Measurements from ENCODE around the gene ATP8B3. TPM values are rescaled to one million over a fixed set of nuclear protein-coding genes. Genes with fewer than 3 reads are reported as not detected.

ATP8B3 gene
- total and polyA plus RNA-seq, 3 experiments from 2014 or later = 0.97 to 2.4 (median 1.6) TPM

DNA sequence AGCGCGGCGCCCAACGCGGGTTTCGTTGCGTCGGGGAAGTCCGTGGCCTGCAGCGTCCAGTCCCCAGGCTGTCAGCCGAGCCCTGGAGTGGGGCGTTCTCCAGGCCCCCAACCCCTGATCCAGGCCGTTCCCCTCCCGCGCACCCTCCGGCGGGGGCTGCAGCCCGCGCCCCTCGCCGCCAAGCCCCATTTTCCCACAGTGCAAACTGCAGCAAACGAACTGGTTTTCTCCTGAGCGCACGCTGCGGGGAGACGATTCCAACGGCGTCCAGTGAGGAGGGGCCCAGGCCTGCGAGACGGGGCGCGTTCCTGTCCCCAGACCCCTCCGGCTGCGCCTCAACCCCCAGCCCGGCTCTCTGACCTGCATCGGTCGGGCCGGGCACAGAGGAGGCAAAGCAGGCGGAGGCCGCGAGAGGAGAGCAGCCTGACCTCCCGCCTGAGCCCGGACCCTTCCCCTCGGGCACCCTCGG, 63.2 kb downstream of the ATP8B3 start:
- no peaks in the 10 kb centered on the region for H3K36me3 ChIP-seq (ENCODE audit: insufficient read depth, low read length)
- H3K4me3 Mint-ChIP-seq = no peak overlapping the region
- H3K9me3 Mint-ChIP-seq = no peaks in the 10 kb centered on the region
- no peaks in the 10 kb centered on the region for H3K36me3 Mint-ChIP-seq
- CTCF ChIA-PET = no interaction called here
- peaks cover 71% of the 10 kb centered on the region for H3K27me3 ChIP-seq (ENCODE audit: insufficient read depth, low read length, poor library complexity, severe bottlenecking)
- H3K4me1 ChIP-seq (ENCODE audit: insufficient read depth, low read length) = peaks cover 31% of the 10 kb centered on the region
- peak overlapping the region; percentile 74 for H3K27ac ChIP-seq (ENCODE audit: low read depth, low read length)
- H3K4me1 Mint-ChIP-seq = peaks cover 11 to 20% (median 11%) of the 10 kb centered on the region in 3 donors
- no peak overlapping the region for H3K4me3 ChIP-seq (ENCODE audit: low read length)
- no peaks in the 10 kb centered on the region for H3K9me3 ChIP-seq (ENCODE audit: low read length)
- POLR2A ChIA-PET = no interaction called here
- H3K27me3 Mint-ChIP-seq = peaks cover 36 to 56% of the 10 kb centered on the region in 2 donors
- no peak overlapping the region for H3K27ac Mint-ChIP-seq
- no peak for DNase-seq

DNA sequence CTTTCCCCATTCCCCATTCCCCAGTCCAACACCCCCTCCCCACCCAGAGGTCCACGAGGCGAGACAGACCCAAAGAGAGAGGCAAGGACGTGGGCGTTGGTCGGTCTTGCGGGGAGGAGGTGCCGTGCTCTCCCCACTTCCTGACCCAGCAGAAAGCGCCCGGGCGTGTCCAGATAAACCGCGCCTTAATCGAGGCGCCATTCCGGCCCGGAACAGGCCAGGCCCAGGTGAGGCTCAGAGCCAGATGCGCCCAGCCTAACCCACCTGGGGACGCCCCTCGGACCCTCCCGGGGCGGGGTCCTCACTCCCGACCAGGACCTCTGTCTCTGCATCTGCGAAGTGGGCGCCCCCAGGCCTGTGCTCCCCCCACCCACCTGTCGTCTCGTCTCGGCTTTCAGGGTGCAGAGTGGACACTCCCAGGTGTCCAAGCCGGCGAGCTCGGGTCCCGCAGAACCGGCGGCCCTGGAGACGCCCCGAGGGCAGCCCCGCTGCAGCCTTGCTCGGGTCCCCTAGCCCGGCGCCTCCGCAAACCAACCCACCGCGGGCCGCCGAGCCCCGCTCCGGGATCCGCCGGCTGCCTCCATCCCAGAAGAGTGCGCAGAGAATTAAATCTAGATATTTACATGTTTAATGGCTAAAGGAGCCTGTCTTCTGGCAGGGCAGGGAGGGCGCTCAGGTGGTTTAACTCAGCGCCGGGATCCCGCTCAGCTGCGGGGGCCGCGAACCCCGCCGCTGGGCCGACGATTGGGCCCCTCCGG, 63.8 kb downstream of the ATP8B3 start:
- Histone ChIP-seq H3K4me3 (ENCODE audit: low read length) (no peak overlapping the region), H3K27me3 (ENCODE audit: insufficient read depth, low read length, poor library complexity, severe bottlenecking) (peaks cover 71% of the 10 kb centered on the region), H3K36me3 (ENCODE audit: insufficient read depth, low read length) (no peaks in the 10 kb centered on the region), H3K9me3 (ENCODE audit: low read length) (no peaks in the 10 kb centered on the region), H3K27ac (ENCODE audit: low read depth, low read length) (peak overlapping the region; percentile 74), H3K4me1 (ENCODE audit: insufficient read depth, low read length) (peaks cover 31% of the 10 kb centered on the region)
- ChIA-PET POLR2A (no interaction called here), CTCF (interaction anchor here (0.6 kb wide), 1 partner anchor 77 kb away, joined by 3 read pairs; no protein-coding TSS in a partner anchor)
- no peak for DNase-seq
- Mint-ChIP-seq H3K4me3 (peak overlapping the region in 6 of 7 donors; percentile 58 to 75 (median 68)), H3K36me3 (no peaks in the 10 kb centered on the region), H3K27me3 (peaks cover 38 to 56% of the 10 kb centered on the region in 2 donors), H3K9me3 (no peaks in the 10 kb centered on the region), H3K27ac (no peak overlapping the region), H3K4me1 (peaks cover 11 to 20% (median 11%) of the 10 kb centered on the region in 3 donors)

DNA sequence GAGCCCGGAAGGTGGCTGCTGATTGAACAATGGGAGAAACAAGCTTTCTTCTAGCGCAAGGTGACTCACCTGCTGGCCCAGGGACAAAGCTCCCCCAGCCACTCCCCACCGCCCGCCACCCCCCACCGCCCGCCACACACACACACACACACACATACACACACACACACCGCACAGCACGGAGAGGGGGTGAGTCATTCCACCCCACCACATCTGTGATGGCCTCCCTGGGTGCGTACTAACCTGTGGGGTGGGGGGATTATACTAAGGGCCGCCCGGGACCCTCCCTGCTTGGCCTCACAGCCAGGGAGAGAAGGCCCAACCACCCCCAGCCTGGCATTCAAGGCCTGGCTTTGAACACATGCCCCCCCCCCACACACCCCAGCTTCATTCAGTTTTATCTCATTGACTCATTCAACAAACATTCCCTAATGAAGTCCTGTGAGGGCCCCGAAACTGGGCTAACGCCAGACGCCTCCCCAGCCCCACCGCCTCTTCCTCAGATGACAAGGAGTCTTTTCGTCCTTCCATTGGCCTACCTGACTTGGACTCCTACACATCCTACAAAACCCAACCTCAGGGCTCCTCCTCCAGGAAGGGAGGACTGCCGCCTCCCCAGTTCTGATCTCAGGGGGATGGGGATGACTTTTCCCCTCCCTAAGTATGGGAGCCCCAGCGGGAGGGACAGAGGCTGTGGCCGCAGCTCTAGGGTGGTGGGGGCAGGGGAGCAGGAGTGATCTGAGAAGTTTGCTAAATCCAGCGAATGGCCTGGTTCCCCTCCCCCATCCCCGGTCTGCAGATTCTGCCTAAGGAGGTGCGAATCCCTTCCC, 64.6 kb downstream of the ATP8B3 start:
- peak overlapping the region in 6 of 7 donors; percentile 58 to 75 (median 68) for H3K4me3 Mint-ChIP-seq
- peaks cover 66% of the 10 kb centered on the region for H3K27me3 ChIP-seq (ENCODE audit: insufficient read depth, low read length, poor library complexity, severe bottlenecking)
- H3K4me3 ChIP-seq (ENCODE audit: low read length) = no peak overlapping the region
- POLR2A ChIA-PET = no interaction called here
- no peaks in the 10 kb centered on the region for H3K9me3 Mint-ChIP-seq
- no peaks in the 10 kb centered on the region for H3K36me3 Mint-ChIP-seq
- no peaks in the 10 kb centered on the region for H3K9me3 ChIP-seq (ENCODE audit: low read length)
- peaks cover 11 to 18% (median 11%) of the 10 kb centered on the region in 3 donors for H3K4me1 Mint-ChIP-seq
- H3K27ac ChIP-seq (ENCODE audit: low read depth, low read length) = peak overlapping the region; percentile 74
- H3K36me3 ChIP-seq (ENCODE audit: insufficient read depth, low read length) = no peaks in the 10 kb centered on the region
- peaks cover 31% of the 10 kb centered on the region for H3K4me1 ChIP-seq (ENCODE audit: insufficient read depth, low read length)
- CTCF ChIA-PET = interaction anchor here (0.6 kb wide), 2 partner anchors 78 kb away, joined by 3 read pairs; no protein-coding TSS in a partner anchor
- peak overlapping the region in 2 of 8 donors; percentile 17 to 34 for H3K27ac Mint-ChIP-seq
- DNase-seq = peak in 1 of 5 donors; percentile 72
- H3K27me3 Mint-ChIP-seq = peaks cover 37 to 51% of the 10 kb centered on the region in 2 donors

DNA sequence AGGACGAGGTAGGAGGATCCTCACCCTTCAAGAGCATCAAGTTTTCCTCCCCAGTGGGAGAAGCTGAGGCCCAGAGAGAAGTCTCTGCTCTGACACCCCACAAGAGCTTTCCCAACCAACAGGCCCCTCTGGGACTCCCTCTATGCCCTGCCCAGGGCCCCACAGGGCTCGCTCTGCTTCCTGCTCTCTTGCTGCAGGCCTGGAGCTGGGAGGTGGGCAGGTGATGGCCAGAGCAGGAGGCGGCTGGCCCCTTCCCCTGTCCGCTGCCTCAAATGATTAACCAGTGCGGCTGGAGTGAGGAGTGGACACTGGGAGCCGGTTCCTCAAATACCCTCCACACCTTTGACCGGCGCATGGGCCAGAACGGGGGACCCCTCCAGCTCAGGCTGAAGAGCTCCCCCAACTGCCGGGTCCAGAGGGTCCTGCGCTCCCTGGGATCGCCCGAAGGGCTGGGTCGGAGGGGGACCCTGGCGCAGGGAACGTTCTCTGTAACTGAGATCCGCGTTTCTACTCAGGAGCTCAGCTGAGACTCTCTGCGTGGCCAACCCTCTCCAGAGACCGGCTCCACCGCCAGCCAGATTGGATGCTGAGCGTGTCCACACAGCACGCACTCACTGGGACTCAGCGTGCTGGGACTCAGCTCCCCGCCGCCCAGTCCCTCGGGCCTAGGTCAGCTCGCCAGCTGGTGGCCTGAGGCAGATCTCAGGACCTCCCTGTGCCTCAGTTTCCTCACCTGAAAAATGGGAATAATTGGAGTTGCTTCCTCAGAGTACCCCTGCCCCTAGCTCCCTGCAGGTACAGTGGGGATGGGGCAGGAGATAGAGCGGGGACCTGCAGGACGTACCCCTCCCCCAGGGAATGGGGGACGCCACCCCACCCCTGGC, 65.4 kb downstream of the ATP8B3 start:
- Histone ChIP-seq H3K4me3 (ENCODE audit: low read length) (no peak overlapping the region), H3K9me3 (ENCODE audit: low read length) (no peaks in the 10 kb centered on the region), H3K4me1 (ENCODE audit: insufficient read depth, low read length) (peaks cover 31% of the 10 kb centered on the region), H3K27me3 (ENCODE audit: insufficient read depth, low read length, poor library complexity, severe bottlenecking) (peaks cover 57% of the 10 kb centered on the region), H3K36me3 (ENCODE audit: insufficient read depth, low read length) (no peaks in the 10 kb centered on the region), H3K27ac (ENCODE audit: low read depth, low read length) (no peak overlapping the region)
- Mint-ChIP-seq H3K4me1 (peaks cover 11 to 18% (median 11%) of the 10 kb centered on the region in 3 donors), H3K27me3 (peaks cover 30 to 44% of the 10 kb centered on the region in 2 donors), H3K4me3 (no peak overlapping the region), H3K27ac (peak overlapping the region in 2 of 8 donors; percentile 33 to 34), H3K9me3 (peaks cover 0 to under 1% (median 0%) of the 10 kb centered on the region in 5 donors), H3K36me3 (no peaks in the 10 kb centered on the region)
- POLR2A ChIA-PET = no interaction called here
- no peak for DNase-seq
- CTCF ChIA-PET = interaction anchor here (0.6 kb wide), 1 partner anchor 79 kb away, joined by 3 read pairs; no protein-coding TSS in a partner anchor

DNA sequence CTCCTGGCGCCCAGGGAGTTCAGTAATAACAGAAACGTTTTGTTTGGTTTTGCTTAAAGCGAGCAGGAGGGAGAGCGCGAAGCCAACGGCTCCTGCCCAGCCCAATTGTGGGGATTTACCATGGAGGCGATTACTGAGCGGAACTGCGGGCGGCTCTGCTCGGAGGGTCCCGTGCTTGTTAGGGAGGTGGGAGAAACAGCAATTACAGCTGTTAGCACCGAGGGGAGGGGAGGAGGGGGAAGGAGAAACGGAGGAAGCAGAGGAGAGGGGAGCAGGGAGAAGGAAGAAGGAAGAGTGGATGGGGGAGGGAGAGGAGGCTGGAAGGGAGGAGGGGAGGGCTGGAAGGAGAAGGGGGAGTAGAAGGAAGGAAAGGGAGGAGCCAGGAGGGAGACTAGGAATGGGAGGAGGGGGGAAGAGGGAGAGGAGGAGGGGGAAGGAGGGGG, 66.5 kb downstream of the ATP8B3 start:
- H3K27me3 ChIP-seq (ENCODE audit: insufficient read depth, low read length, poor library complexity, severe bottlenecking) = peaks cover 47% of the 10 kb centered on the region
- H3K9me3 Mint-ChIP-seq = peaks cover 0 to 2% (median 0%) of the 10 kb centered on the region in 5 donors
- peaks cover 31% of the 10 kb centered on the region for H3K4me1 ChIP-seq (ENCODE audit: insufficient read depth, low read length)
- no peak overlapping the region for H3K27ac ChIP-seq (ENCODE audit: low read depth, low read length)
- POLR2A ChIA-PET = no interaction called here
- H3K4me3 ChIP-seq (ENCODE audit: low read length) = no peak overlapping the region
- DNase-seq = no peak
- CTCF ChIA-PET = no interaction called here
- no peaks in the 10 kb centered on the region for H3K9me3 ChIP-seq (ENCODE audit: low read length)
- H3K4me1 Mint-ChIP-seq = peaks cover 9 to 14% (median 11%) of the 10 kb centered on the region in 3 donors
- no peaks in the 10 kb centered on the region for H3K36me3 ChIP-seq (ENCODE audit: insufficient read depth, low read length)
- H3K4me3 Mint-ChIP-seq = no peak overlapping the region
- H3K27ac Mint-ChIP-seq = no peak overlapping the region
- H3K36me3 Mint-ChIP-seq = no peaks in the 10 kb centered on the region
- peaks cover 21 to 36% of the 10 kb centered on the region in 2 donors for H3K27me3 Mint-ChIP-seq

DNA sequence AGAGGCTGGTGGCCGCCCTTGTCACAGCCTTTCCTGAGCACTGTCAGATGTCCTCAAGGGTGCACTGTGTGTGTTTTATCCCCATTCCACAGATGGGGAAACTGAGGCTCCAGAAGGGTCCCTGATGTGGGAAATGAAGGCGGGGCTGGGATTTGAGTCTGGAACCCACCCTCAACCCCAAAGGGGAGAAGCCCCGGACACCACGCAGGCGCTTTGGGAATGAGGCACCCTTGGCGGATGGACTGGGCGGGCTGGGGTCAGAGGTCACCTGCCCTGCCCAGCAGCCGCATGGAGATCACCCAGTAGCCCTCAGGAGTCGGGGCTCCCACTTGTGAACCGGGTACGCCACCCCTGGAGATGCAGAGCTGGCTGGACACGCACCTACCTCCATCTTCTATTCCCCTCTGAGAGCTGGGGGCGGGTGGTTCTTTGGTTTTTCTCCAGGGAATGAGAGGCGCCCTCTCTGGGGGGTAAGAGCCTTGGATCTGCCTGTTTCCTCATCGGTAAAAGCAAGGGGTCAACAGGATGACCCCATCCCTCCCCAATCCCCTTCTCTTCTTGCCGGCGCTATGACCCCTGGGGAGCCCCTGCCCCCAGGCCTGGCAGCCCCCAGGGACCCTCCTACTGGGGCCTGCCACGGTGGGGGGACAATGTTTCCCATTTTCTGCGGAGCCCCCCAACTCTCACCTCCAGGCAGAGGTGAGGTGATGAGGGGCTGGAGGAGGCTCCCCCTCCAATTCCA, 67.1 kb downstream of the ATP8B3 start:
- no peak overlapping the region for H3K4me3 ChIP-seq (ENCODE audit: low read length)
- no peak for DNase-seq
- ChIA-PET CTCF (no interaction called here), POLR2A (no interaction called here)
- peaks cover 6 to 10% (median 8%) of the 10 kb centered on the region in 3 donors for H3K4me1 Mint-ChIP-seq
- H3K4me3 Mint-ChIP-seq = no peak overlapping the region
- H3K36me3 ChIP-seq (ENCODE audit: insufficient read depth, low read length) = no peaks in the 10 kb centered on the region
- peaks cover 0 to 4% (median 3%) of the 10 kb centered on the region in 5 donors for H3K9me3 Mint-ChIP-seq
- H3K27me3 ChIP-seq (ENCODE audit: insufficient read depth, low read length, poor library complexity, severe bottlenecking) = peaks cover 41% of the 10 kb centered on the region
- no peak overlapping the region for H3K27ac ChIP-seq (ENCODE audit: low read depth, low read length)
- H3K36me3 Mint-ChIP-seq = no peaks in the 10 kb centered on the region
- H3K27ac Mint-ChIP-seq = no peak overlapping the region
- peaks cover 21 to 35% of the 10 kb centered on the region in 2 donors for H3K27me3 Mint-ChIP-seq
- no peaks in the 10 kb centered on the region for H3K9me3 ChIP-seq (ENCODE audit: low read length)
- peaks cover 25% of the 10 kb centered on the region for H3K4me1 ChIP-seq (ENCODE audit: insufficient read depth, low read length)

DNA sequence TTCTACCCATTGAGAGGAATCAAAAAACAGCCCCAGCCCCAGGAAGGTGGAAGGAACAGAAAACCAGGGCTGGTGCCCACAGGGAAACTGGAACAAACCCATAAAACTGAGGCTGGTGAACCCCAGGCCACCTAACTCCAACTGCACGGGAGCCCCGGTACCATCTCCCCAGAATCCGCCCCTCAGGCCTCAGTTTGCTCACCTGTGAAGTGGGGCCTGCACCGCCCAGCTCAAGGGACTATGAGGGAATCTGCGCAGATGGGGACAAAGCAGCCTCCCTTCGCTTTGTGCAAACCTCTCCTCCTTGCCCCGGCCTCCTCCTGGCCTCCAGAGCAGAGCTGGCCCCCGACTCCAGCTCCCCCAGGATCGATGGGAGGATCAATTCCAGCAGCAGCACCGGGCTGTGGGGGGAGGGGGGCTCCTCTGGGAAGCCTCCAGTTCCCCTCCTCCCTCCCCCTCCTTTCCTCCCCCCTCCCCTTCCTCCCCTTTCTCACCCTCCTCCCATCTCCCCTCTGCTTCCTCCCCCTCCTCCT, 67.9 kb downstream of the ATP8B3 start:
- no peak overlapping the region for H3K4me3 ChIP-seq (ENCODE audit: low read length)
- H3K27me3 ChIP-seq (ENCODE audit: insufficient read depth, low read length, poor library complexity, severe bottlenecking) = peaks cover 36% of the 10 kb centered on the region
- no peak overlapping the region for H3K4me3 Mint-ChIP-seq
- peaks cover 0 to 4% (median 3%) of the 10 kb centered on the region in 5 donors for H3K9me3 Mint-ChIP-seq
- H3K27ac ChIP-seq (ENCODE audit: low read depth, low read length) = no peak overlapping the region
- CTCF ChIA-PET = no interaction called here
- peaks cover 18% of the 10 kb centered on the region for H3K4me1 ChIP-seq (ENCODE audit: insufficient read depth, low read length)
- peaks cover 18 to 33% of the 10 kb centered on the region in 2 donors for H3K27me3 Mint-ChIP-seq
- H3K27ac Mint-ChIP-seq = no peak overlapping the region
- H3K36me3 Mint-ChIP-seq = no peaks in the 10 kb centered on the region
- no peaks in the 10 kb centered on the region for H3K9me3 ChIP-seq (ENCODE audit: low read length)
- H3K4me1 Mint-ChIP-seq = peaks cover 4 to 9% (median 7%) of the 10 kb centered on the region in 3 donors
- no peak for DNase-seq
- POLR2A ChIA-PET = no interaction called here
- no peaks in the 10 kb centered on the region for H3K36me3 ChIP-seq (ENCODE audit: insufficient read depth, low read length)

Measured in CD8-positive, alpha-beta memory T cell (primary cell).